Measurements from ENCODE around the gene MRPL11. TPM values are rescaled to one million over a fixed set of nuclear protein-coding genes. Genes with fewer than 3 reads are reported as not detected.

The MRPL11 gene
- 10 to 100 TPM; 24.7 to 34.9 (median 28.9) TPM for total RNA-seq

GRCh38 chr11:66438504-66439466 is at the start of gene MRPL11:
Gene MRPL11 (minus strand): TSS chr11:66438848. CDS start chr11:66438754, 94 bp downstream.
- Histone ChIP-seq H3K9me3 (peaks cover 0 to 6% (median 2%) of the 10 kb centered on the region in 4 donors), H3K36me3 (peaks cover 0 to 19% (median 0%) of the 10 kb centered on the region in 3 donors), H3K27me3 (no peaks in the 10 kb centered on the region), H3K4me1 (peaks cover 0 to 12% (median 0%) of the 10 kb centered on the region in 4 donors), H3K27ac (peak within 1 kb of the TSS; percentile 81 to 88 (median 85)), H3K4me3 (peak within 1 kb of the TSS; percentile 70 to 99 (median 72))
- TF ChIP-seq CTCF (IDR thresholded peaks at IDR 0.05), result peak; percentile 36 to 67 (median 58)
- TF ChIP-seq POLR2A (IDR thresholded peaks at IDR 0.05), result no peak
- peak; percentile 91 to 96 (median 93) for DNase-seq

- TF ChIP-seq CTCF (IDR thresholded peaks at IDR 0.05) (no peak), POLR2A (IDR thresholded peaks at IDR 0.05) (no peak)
- Histone ChIP-seq H3K27ac (no peak overlapping the region), H3K9me3 (no peaks in the 10 kb centered on the region), H3K4me1 (peaks cover 0 to 6% (median 0%) of the 10 kb centered on the region in 4 donors), H3K27me3 (no peaks in the 10 kb centered on the region), H3K4me3 (no peak overlapping the region), H3K36me3 (peaks cover 0 to 41% (median 0%) of the 10 kb centered on the region in 3 donors)
- DNase-seq, result no peak
Measured at GRCh38 chr11:66484806-66485380, 46.2 kb upstream of the MRPL11 start.

DNA sequence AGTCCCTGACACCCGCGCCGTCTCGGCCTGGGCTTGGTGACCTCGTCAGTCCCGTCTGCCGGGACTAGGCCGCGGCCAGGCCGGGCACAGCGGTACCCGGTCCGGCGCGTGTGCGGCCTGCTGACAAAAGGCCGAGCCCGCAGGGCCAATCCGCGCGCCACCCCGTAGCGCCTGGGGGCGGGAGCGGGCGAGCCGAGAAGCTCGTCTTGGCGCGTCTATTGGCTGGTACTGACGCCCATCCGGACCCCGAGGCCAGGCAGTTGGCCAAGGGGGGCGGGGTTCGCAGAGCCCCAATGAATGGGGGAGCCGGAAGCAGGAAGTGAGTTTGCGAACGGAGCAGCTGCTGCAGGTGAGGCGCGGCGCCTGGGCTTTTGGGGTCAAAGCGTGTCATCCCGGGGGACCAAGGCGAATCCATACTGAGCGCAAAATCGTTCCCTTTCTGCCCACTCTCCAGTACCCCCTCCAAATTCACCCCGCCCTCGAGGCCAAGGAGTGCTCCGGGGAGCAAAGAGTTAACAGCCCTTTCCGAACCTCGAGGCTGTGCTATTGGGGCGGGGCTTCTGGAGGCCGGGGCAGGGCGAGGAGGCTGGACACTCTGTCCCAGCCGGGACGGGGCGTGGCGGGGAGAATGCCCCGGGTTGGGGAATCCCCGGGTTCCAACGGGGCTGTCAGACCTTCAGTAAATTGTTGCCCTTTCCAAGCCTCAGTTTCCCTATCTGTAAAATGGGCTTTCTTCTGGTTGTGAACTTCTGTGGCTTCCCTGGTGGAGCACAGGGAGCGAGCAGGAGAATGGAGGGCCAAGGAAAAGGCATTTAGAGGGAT is 41.7 kb upstream of the MRPL11 start, which contains the start of gene DPP3:
Gene DPP3 (plus strand): TSS at position 318 of the 822 bp plus-strand sequence. CDS start 1,767 bp downstream, outside the sequence.
- H3K36me3 ChIP-seq, result peaks cover 0 to 5% (median 0%) of the 10 kb centered on the region in 3 donors
- H3K27ac ChIP-seq, result peak within 1 kb of the TSS; percentile 82 to 96 (median 90)
- H3K4me3 ChIP-seq, result peak within 1 kb of the TSS; percentile 66 to 84 (median 71)
- H3K4me1 ChIP-seq, result peaks cover 0 to 8% (median 3%) of the 10 kb centered on the region in 4 donors
- H3K27me3 ChIP-seq, result no peaks in the 10 kb centered on the region
- peak; percentile 96 to 99 (median 99) for DNase-seq
- no peaks in the 10 kb centered on the region for H3K9me3 ChIP-seq
- peak; percentile 95 to 96 for TF ChIP-seq POLR2A (IDR thresholded peaks at IDR 0.05)
- peak in 1 of 6 experiments; percentile 3 for TF ChIP-seq CTCF (IDR thresholded peaks at IDR 0.05)

DNA sequence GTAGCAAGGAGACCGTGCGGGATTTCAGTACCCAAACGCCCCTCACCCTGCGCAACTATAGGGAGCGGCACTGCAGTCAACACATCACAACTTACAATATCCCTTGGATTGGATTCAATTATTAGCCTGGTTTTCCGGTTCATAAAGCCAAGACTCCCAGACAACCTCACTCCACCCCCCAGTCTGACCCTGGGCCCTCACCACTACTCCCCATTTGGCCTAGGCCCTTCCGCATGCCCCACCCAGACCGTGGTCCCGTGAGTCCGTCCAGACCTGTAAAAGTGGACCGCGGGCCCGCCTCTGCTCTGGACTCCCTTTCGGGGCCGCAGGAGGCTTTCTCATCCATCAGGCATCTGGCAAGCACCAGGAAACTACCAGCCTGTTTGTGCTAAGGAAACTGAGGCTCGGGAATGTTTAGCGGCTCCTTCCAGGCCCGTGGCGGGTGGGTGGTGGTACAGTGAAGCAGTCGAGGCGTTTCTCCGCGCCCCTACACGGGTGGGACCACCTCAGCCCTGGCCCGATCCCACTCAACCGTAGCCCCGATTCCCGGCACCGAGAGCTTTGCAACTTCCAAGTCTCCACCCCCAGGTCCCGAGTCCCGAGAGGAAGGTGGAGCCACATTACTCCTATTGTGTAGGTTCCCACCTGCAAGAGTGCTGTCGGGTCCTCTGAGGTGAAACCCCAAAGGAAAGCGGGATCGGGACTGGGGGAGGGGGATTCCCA is 40.9 kb upstream of the MRPL11 start:
- Histone ChIP-seq H3K27ac (peak overlapping the region; percentile 82 to 96 (median 90)), H3K9me3 (no peaks in the 10 kb centered on the region), H3K27me3 (no peaks in the 10 kb centered on the region), H3K4me1 (peaks cover 0 to 8% (median 3%) of the 10 kb centered on the region in 4 donors), H3K4me3 (peak overlapping the region; percentile 66 to 84 (median 71)), H3K36me3 (peaks cover 0 to 5% (median 0%) of the 10 kb centered on the region in 3 donors)
- no peak for TF ChIP-seq POLR2A (IDR thresholded peaks at IDR 0.05)
- no peak for TF ChIP-seq CTCF (IDR thresholded peaks at IDR 0.05)
- peak; percentile 29 to 67 (median 65) for DNase-seq

Measured in Peyer's patch (tissue), 4 donors.